DMS53 treated with DMSO at 0.1 percent for 48 hours (cell line): Measurements from ENCODE around the gene SLC46A2.

Experiments used
- DNase-seq: peaks from one replicate; lab custom pipeline; 2025; ENCODE audit not compliant: unreplicated experiment; lab: John Stamatoyannopoulos, UW

Gene SLC46A2

DNA sequence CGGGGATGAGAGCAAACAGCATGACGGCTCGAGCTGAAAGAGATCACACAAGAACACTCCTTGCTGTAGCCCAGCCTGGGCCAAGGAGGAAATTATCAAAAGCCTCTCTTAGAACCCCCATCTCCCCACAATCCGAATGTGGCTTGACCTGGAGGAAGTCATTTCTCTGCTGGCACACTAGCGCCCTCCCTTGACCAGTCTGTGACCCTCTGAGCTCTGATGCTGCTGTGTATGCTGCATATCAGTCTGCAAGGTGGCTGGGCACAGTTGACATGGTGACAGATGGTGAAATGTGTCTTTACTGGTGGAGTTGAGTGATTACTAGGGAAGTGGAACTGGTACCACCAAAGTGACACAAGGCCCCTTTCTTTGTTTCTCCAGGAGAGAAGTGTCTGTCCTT is 3.3 kb downstream of the SLC46A2 start:
- no peak for DNase-seq

DNA sequence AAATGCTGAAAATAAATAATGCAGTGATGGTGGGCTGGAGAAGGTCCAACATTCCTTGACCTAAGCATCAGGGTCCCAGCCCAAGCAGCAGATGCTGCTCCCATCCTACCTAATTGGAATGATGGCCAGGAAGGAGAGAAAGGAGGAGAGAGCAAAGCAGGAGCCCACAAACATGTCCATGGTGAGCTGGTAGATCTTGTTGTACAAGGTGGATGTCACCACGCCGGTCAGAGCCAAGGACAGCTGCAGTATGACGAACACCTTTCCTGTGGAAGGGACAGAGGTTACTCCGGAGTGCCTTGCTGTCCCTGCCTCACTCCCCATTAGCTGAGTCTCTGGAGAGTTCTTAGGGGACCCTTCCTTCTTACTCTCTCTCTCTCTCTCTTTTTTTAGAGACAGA is 4.3 kb downstream of the SLC46A2 start:
- no peak for DNase-seq

DNA sequence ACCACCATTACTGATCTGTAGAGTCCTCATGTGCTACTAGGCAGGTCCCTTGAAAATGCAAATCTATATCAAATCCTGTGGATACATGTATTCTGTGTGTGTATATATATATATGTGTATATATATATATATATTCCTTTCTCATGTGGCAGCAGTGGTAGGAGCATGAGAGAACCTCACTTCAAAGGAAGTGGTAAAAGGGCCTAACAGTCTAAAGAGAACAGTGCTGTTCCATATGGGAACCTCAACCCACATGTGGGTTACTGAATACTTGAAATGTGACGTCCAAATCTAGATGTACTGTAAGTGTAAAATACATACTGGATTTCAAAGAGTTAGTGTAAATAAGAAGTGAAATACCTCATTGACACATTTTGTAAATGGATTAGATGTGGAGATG is 5.4 kb downstream of the SLC46A2 start:
- no peak for DNase-seq

DNA sequence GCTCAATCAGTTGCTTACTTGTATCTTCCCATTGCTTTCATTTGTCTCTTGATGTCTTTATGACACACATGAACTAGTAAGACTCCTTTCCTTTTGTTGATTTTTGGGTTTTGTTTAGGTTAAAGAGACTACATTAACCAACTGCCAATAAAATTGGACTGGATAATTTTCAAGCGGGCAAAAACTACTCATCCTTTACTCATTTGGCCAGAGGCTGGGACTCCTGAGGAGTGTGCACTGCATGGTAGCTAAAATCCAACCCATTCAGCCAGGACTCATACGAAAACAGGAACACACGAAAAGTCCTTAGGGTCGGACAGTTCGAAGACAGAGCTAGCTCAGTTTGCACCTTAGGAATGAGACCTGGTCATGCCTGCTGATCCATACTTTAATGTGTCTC is 6.0 kb downstream of the SLC46A2 start:
- DNase-seq = no peak

DNA sequence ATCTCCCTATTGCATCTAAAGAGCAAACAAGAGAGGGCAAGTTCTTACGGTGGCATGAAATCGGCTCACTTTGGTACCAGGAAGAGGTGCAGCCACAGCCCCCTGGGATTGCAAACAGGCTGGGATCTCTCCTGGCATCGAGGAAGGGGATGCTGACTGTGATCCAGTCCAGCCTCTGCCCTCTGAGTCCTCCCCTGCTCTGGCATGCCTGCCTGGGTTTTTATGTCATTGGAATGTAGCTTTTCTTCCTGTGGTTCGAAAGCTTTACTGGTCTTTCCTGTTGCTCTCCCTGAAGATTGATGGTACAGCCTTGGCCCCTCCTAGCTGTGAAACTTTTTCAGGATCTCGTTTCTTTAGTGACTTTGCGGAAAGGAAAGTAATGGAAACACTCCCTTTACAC is 6.6 kb downstream of the SLC46A2 start:
- DNase-seq = no peak

DNA sequence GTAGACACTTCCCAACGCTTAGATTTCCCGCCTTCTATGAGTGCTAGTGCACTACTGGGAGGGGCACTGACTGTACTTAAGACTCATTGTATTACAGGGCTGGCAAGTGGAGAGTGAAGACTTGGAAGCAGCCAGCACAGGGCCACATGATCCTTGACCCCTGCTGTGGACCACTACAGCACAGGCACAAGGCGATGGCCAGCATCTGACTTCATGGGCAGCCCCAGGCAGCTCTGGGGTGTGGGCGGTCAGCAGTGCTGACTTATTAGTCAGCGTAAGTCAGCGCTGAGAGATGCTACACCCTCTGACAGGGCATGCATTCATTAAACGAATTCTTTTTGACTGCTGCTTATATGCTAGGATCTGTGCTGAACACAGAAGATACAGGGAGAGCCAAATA is 9.3 kb downstream of the SLC46A2 start:
- no peak for DNase-seq

DNA sequence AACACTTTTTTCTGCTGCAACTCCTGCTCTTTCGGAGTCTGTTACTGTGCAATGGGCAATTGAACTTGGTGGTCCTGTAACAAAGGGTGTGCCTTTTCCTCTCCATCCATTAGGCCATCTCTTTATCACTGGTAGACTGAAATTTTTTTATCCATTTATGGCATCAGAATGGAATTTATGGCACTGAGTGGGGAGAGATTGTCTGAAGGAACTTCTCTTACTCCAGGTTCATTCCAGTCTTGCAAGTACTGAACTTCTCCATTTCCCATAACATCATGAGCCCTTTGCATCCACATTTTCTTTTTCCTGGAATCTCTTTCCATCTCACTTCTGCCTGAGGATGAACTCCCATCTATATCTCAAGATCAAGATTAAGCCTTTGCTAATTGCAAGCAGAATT is 10.0 kb downstream of the SLC46A2 start:
- DNase-seq = no peak

DNA sequence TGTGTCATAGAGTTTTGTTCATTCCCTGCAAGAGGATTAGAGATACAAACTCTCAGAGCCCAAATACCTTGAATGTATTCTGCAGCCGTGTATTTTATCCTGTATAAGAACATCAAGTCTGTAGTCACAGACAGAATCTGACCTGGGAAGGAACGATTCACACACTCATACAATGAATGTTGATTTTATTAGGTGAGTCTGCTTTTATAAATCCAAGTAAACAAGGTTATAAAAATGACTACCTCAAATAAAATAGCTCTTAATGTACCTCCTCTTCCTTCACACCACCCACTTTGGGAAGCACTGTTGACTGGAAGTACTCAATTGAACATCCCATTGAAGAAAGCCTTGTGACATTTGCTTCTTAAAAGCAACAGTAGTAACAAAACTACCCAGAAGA is 11.9 kb downstream of the SLC46A2 start:
- no peak for DNase-seq

DNA sequence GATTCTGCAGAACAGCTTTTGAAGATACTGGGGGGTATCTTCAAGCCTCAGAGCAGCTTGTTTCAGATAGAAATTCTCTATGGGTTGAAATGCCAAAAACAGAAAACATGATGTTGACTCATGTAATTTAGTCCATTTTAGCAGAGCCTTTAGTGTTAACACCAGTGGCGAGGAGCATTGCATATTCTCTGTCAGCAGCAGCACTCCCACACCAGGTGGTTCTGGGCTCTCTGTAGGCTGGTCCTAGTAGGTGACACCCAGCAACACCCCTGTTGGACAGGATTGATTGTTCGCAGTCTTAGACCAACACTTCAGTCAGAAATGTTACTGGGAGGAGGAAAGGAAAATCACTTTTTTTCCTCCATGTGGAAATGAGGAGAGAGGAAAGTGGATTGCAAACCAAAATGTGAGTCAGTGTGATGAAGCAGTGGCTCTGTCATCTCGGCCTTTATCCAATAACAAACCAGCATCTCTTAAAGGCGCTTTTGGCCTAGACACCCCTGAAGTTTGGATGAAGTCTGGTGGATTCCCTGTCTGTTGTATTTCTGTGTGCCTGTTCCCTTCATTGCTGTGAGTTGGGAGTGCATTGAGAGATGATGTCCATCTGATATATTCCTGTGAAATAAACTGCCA is 16.8 kb downstream of the SLC46A2 start:
- DNase-seq = no peak

DNA sequence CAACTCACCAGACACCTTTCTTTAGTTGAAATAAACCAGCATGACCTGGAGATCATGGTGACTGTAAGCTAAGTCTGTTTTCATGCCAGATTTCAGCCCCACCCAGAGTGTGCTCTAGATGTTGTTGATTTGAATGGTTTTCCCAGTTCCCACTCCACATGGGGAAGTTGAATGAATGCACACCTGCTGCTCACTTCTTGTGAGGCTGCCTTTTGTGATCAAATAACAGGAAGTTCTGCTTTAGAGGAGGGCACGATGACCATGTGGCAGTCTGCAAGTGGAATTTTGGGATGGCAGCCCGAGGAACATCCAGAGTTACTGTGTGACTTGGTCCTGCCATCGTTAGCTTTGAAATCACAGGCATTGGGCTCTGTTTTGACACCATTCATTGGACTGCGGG is 18.7 kb downstream of the SLC46A2 start:
- no peak for DNase-seq

DNA sequence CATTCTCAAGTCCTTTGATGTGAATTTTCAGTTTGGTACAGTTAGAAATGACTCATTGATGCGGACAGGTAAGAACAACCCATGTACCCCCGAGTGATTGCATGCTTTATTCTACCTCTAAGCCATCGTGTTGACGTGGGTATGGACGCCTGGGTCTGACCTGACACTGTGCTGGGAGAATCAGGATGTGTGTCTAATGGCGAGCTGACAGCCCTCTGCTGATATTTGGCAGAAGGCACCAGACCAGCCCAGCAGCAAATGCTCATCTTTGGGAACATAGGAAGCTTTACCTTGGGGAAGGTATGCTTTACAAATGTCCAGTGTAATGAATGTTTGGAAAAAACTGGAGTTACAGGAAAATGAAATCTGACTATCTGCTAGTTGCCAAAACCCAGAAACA is 20.1 kb downstream of the SLC46A2 start:
- no peak for DNase-seq

DNA sequence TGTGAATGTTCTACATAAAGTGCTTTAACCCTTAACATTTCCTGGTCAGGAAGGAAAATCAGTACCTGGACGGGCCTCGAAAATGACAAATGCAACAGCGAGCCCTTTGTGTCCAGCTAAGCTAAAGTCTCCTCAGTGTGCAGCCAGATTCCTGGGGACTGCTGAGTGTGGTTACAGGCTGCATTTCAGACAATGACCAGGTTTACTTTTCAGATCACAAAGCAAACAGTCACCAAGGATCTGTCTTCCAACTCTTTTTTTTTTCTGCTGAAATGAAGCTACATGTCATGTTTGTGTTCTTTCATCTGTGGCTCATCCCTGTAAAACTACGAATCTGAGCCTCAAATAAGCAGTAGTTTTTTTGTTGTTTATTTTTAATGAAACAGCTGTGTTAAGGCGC is 20.8 kb downstream of the SLC46A2 start:
- DNase-seq = no peak

DNA sequence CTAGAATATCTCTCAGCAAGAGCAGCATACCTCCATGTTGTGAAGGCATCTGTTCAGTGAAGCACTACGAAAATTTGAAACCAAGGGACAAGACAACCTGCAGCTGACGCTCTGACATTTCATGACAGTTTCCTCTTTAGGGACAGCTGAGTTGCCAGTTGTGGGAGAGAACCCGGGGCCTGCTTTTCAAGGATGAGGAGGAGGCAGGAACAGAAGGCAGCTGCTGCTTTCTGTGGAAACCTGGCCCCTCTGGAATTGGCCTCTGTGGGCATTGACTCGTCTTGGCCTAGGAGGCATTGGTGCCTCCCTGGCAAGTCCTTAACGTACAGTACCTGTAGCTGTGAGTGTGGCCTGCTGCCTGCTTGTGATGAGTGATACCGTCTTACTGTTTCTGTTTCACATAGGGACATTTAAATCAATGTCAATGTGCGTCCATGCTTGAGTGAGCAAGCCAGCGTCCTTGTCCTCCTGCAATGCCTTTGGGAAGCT is 21.6 kb downstream of the SLC46A2 start:
- no peak for DNase-seq

DNA sequence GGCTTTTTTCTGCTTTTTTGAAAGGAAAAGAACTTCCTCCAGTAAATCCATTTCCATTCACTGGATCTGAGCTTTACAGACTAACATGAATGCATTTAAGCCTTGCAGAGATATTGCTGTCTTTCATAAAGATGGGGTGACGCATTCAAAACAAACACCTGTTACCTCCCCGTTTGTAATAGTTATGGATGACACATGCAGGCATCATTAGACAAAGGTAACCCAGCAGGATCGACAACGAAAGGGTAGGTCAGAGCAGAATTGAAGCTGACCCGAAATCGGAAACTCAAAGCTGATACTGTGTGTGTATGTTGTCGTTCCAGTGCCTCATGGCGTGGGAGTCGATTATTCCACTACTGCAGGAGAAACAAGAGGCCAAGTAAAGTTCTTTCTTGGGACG is 22.2 kb downstream of the SLC46A2 start:
- no peak for DNase-seq

DNA sequence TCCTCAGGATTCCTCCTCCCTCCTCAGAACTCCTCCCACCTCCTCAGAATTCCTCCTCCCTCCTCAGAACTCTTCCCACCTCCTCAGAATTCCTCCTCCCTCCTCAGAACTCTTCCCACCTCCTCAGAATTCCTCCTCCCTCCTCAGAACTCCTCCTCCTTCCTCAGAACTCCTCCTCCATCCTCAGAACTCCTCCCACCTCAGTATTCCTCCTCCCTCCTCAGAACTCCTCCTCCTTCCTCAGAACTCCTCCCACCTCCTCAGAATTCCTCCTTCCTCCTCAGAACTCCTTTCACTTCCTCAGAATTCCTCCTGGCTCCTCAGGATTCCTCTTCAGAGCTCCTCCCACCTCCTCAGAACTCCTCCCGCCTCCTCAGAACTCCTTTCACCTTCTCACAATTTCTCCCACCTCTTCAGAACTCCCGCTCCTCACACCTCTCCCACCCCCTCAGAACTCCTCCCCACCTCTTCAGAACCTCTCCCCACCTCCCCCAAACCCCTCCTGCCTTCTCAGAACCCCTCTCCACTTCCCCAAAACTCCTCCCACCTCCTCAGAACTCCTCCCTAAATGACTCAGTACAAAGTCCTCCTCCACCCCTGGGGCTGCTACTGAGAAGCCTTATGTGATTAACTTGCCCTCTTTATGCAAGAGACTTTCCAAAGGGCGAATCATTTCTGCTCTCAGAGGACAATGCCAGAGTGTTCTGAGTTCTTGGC is 23.2 kb downstream of the SLC46A2 start:
- no peak for DNase-seq

DNA sequence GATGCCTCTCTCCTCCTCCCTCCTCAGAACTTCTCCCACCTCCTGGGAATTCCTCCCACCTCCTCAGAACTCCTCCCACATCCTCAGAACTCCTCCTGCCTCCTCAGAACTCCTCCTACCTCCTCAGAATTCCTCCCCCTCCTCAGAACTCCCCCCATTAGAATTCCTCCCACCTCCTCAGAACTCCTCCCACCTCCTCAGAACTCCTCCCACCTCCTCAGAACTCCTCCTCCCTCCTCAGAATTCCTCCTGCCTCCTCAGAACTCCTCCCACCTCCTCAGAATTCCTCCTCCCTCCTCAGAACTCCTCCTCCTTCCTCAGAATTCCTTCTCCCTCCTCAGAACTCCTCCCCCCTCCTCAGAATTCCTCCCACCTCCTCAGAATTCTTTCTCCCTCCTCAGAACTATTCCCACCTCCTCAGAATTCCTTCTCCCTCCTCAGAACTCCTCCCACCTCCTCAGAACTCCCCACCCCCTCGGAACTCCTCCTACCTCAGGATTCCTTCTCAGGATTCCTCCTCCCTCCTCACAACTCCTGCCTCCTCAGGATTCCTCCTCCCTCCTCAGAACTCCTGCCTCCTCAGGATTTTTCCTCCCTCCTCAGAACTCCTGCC is 23.9 kb downstream of the SLC46A2 start:
- no peak for DNase-seq

DNA sequence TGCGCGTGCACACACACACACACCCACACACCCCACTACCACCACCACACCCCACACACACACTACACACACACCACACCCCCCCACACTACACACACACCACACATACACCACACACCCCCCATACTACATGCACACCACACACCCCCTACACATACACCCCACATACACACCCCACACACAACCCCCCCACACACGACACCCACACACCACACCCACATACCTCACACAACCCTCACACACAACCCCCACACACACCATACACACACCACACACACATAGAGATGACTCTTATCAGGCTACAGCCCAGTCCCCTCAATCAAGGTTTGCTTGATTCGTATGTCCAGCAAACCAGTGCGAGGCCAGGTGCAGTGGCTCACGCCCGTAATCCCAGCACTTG is 25.7 kb downstream of the SLC46A2 start:
- no peak for DNase-seq

DNA sequence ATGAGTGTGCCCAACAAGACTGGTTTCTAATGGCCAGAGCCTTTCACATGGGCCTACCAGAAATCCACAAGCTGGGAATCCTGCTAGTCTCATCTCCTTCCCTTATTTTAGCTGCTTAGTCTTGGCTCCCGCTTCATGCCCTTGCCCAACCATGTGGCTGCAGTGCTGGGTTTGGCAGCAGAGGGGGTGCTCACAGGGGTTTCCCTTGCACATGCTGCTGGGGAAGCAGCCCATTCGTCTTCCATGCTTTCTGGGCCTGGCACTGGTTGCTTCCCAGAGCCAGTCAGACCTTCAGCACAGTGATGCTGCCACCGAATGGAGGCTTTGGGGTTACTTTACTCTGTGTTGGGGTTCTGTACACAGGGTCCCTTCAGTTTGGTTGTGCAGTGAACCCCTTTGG is 26.3 kb downstream of the SLC46A2 start:
- DNase-seq = no peak

DNA sequence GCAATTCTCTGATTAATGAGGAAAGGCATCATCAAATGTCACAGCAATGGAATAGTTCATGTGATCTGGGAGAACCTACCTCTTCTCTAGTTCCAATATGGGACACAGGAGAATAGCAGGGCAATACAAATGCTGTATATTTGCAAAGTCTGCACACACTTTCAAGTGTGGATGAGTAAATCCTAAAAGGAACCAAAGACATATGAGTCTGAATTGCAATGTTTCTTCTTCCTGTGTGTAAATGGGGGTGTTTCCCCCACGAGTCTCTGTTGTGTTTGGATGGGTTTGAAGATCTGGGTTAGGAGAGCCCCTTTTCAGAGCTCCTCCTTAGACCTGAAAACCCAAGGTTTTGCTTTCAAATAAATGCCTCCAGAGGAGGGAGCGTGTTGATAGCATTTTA is 26.9 kb downstream of the SLC46A2 start:
- DNase-seq = no peak

DNA sequence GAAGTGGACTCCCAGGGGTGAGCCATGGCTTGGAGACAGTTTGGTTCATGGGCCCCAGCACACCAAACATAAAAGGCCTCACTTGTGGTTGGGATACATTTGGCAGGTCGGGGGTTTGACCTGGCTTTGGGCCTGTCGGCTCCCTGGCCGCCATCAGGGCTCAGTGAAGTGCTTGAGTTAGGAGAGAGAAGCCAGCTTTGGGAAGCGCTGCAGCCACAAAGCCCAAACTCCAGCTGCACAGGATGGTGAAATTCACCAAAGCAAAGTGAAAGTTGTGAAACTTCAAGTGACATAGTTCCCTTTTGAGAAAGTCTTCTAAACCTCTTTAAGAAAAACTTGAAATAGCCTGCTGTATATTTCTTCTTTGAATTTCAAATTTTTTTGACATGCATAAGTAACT is 27.5 kb downstream of the SLC46A2 start:
- no peak for DNase-seq

DNA sequence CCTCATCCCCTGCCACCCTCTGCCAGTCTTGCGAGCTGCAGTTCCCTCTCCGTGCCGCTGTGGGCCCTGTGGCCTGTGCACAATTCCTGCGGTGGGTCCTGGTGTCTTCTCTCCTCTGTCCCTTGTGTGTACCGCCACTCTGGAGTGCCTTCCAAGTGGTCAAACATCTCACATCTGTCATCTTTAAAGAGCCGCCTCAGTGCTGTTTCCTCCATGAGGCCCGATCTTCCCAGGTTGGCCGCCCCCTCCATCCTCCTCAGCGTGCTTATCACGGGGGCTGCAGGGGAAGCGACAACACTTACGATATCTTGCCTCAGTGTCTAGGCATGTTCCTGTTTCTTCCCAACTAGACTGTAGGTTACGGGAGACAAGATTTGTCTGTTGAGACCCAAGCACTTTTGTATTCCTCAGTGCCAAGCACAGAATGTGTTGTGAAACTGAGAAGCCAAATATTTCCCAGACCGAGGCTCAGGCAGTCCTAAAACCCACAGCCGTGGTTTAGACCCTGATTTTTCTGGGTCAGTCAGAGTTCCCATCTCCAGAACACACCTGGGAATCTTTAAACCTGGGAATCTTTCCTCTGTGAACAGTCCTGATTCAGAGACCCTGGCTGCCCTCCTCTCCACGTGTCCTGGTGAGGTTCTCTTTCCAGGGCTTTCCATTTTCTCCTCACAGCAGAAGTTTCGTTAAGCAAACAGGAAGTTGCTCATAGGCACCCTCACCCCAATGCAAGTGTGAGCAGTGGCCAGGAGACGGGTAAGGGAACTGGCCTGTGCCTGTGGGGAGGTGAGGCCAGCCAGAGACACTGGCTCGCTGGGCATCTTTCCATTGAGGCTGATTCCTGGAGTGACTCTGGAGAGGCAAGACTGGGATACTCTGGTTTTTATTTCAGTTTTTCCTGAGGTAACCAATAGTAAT is 28.8 kb downstream of the SLC46A2 start:
- DNase-seq = no peak
